ENCODE measurements around the gene UGT1A5.
A peak's percentile ranks its signal among the peaks of the same experiment; 100 is the strongest.

The UGT1A5 gene

GRCh38 chr2:233764264-233764663, 51.6 kb downstream of the UGT1A5 start:
- Histone ChIP-seq H3K4me3 (ENCODE audit: low read depth, low read length) (no peak overlapping the region), H3K27ac (ENCODE audit: extremely low read depth, low read depth, low read length) (no peak overlapping the region), H3K4me1 (ENCODE audit: control insufficient read depth, insufficient read depth, low read length) (no peaks in the 10 kb centered on the region), H3K9me3 (ENCODE audit: control insufficient read depth, insufficient read depth, low read depth, low read length) (no peaks in the 10 kb centered on the region), H3K36me3 (ENCODE audit: control insufficient read depth in 2 of 2, insufficient read depth in 1 of 2, low read length in 2 of 2) (no peaks in the 10 kb centered on the region)
- ChIA-PET POLR2A (no interaction called here), CTCF (no interaction called here)
- peak; percentile 68 for TF ChIP-seq EGR2 (tag by site-specific recombination; IDR thresholded peaks at IDR 0.05; ENCODE audit: low read depth)
- no peak for TF ChIP-seq ZNF837 (tag by site-specific recombination; IDR thresholded peaks at IDR 0.05)
- TF ChIP-seq ZFHX2 (tag by site-specific recombination; conservative IDR thresholded peaks at IDR 0.05) = peak; percentile 77
- TF ChIP-seq PRDM6 (tag by site-specific recombination; IDR thresholded peaks at IDR 0.05) = no peak
- no peak for TF ChIP-seq ZBTB10 (tag by site-specific recombination; IDR thresholded peaks at IDR 0.05)
- TF ChIP-seq ZNF26 (tag by site-specific recombination; IDR thresholded peaks at IDR 0.05) = no peak
- TF ChIP-seq PRDM10 (tag by site-specific recombination; IDR thresholded peaks at IDR 0.05) = no peak
- TF ChIP-seq ZNF501 (tag by site-specific recombination; IDR thresholded peaks at IDR 0.05) = no peak
- TF ChIP-seq ZNF416 (tag by site-specific recombination; IDR thresholded peaks at IDR 0.05) = no peak
- TF ChIP-seq ZNF530 (tag by site-specific recombination; IDR thresholded peaks at IDR 0.05; ENCODE audit: low read depth) = no peak

GRCh38 chr2:233764761-233765160, 52.1 kb downstream of the UGT1A5 start:
- H3K27ac ChIP-seq (ENCODE audit: extremely low read depth, low read depth, low read length) = no peak overlapping the region
- H3K4me1 ChIP-seq (ENCODE audit: control insufficient read depth, insufficient read depth, low read length) = no peaks in the 10 kb centered on the region
- CTCF ChIA-PET = no interaction called here
- no peaks in the 10 kb centered on the region for H3K9me3 ChIP-seq (ENCODE audit: control insufficient read depth, insufficient read depth, low read depth, low read length)
- H3K4me3 ChIP-seq (ENCODE audit: low read depth, low read length) = no peak overlapping the region
- POLR2A ChIA-PET = no interaction called here
- H3K36me3 ChIP-seq (ENCODE audit: control insufficient read depth in 2 of 2, insufficient read depth in 1 of 2, low read length in 2 of 2) = no peaks in the 10 kb centered on the region
- TF ChIP-seq ZNF510 (tag by site-specific recombination; IDR thresholded peaks at IDR 0.05; ENCODE audit: insufficient replicate concordance) (no peak), ZNF792 (tag by site-specific recombination; IDR thresholded peaks at IDR 0.05) (no peak), ZBTB21 (tag by site-specific recombination; IDR thresholded peaks at IDR 0.05) (no peak), ZNF514 (tag by site-specific recombination; IDR thresholded peaks at IDR 0.05) (no peak), ZNF114 (tag by site-specific recombination; IDR thresholded peaks at IDR 0.05) (no peak)

Measured in HEK293 (cell line).